ENCODE data around the gene NOTUM. TPM values are rescaled to one million over a fixed set of nuclear protein-coding genes. Genes with fewer than 3 reads are reported as not detected.

Gene NOTUM
- total and polyA plus RNA-seq, 8 donors, result 0.37 to 3.8 (median 0.58) TPM; not detected in 3

- no peaks in the 10 kb centered on the region for H3K9me3 ChIP-seq
- peak overlapping the region; percentile 93 to 99 (median 98) for H3K27ac ChIP-seq
- H3K36me3 ChIP-seq, result peaks cover 8 to 13% (median 12%) of the 10 kb centered on the region in 4 donors
- peaks cover 0 to 31% (median 6%) of the 10 kb centered on the region in 3 donors for H3K27me3 ChIP-seq
- TF ChIP-seq POLR2AphosphoS5 (IDR thresholded peaks at IDR 0.05) (peak in 2 of 3 donors; percentile 81), POLR2A (IDR thresholded peaks at IDR 0.05) (no peak)
- H3K4me3 ChIP-seq, result peak overlapping the region; percentile 92 to 98 (median 94)
- intact Hi-C loops (cut with DNase I; ENCODE audit: low total_unique reads), result no loop called here
- peaks cover 53 to 66% (median 63%) of the 10 kb centered on the region in 4 donors for H3K4me1 ChIP-seq
- peak; percentile 89 to 92 for DNase-seq
- WGBS, 5 donors, result 0 to 1% (median 0%) methylated on average over 10 to 46 of the region's 46 CpGs
Observed at GRCh38 chr17:81926451-81927151, 34.4 kb downstream of the NOTUM start.

- Histone ChIP-seq H3K4me1 (peaks cover 53 to 71% (median 67%) of the 10 kb centered on the region in 4 donors), H3K4me3 (peak overlapping the region; percentile 92 to 98 (median 94)), H3K9me3 (no peaks in the 10 kb centered on the region), H3K27me3 (peaks cover 0 to 25% (median 6%) of the 10 kb centered on the region in 3 donors), H3K27ac (peak overlapping the region; percentile 93 to 99 (median 98)), H3K36me3 (peaks cover 8 to 17% (median 16%) of the 10 kb centered on the region in 4 donors)
- no peak for DNase-seq
- intact Hi-C loops (cut with DNase I; ENCODE audit: low total_unique reads), result no loop called here
- TF ChIP-seq POLR2AphosphoS5 (IDR thresholded peaks at IDR 0.05) (no peak), CTCF (IDR thresholded peaks at IDR 0.05) (no peak), EP300 (IDR thresholded peaks at IDR 0.05) (no peak), POLR2A (IDR thresholded peaks at IDR 0.05) (no peak)
- WGBS, 5 donors, result 39 to 53% (median 48%) methylated on average over 3 to 10 of the region's 10 CpGs
Observed at GRCh38 chr17:81925860-81926450, 35.0 kb downstream of the NOTUM start.

GRCh38 chr17:81924557-81925532 is 36.1 kb downstream of the NOTUM start:
- TF ChIP-seq POLR2AphosphoS5 (IDR thresholded peaks at IDR 0.05), result no peak
- no peak for TF ChIP-seq CTCF (IDR thresholded peaks at IDR 0.05)
- TF ChIP-seq POLR2A (IDR thresholded peaks at IDR 0.05), result no peak
- TF ChIP-seq EP300 (IDR thresholded peaks at IDR 0.05), result no peak
- 52 to 76% (median 54%) methylated on average over 6 to 21 of the region's 21 CpGs for WGBS, 5 donors
- intact Hi-C loops (cut with DNase I; ENCODE audit: low total_unique reads), result no loop called here
- Histone ChIP-seq H3K36me3 (peaks cover 16 to 28% (median 26%) of the 10 kb centered on the region in 4 donors), H3K27ac (peak overlapping the region; percentile 1 to 99 (median 98)), H3K4me1 (peaks cover 53 to 82% (median 78%) of the 10 kb centered on the region in 4 donors), H3K4me3 (peak overlapping the region in 2 of 4 donors; percentile 38 to 41), H3K9me3 (no peaks in the 10 kb centered on the region), H3K27me3 (peaks cover 0 to 19% (median 6%) of the 10 kb centered on the region in 3 donors)
- peak in 1 of 2 donors; percentile 72 for DNase-seq

- Histone ChIP-seq H3K27ac (peak overlapping the region; percentile 77 to 99 (median 98)), H3K4me3 (peak overlapping the region; percentile 28 to 41 (median 36)), H3K4me1 (peaks cover 62 to 91% (median 84%) of the 10 kb centered on the region in 4 donors), H3K9me3 (no peaks in the 10 kb centered on the region), H3K36me3 (peaks cover 23 to 39% (median 30%) of the 10 kb centered on the region in 4 donors), H3K27me3 (peaks cover 0 to 6% (median under 1%) of the 10 kb centered on the region in 3 donors)
- peak; percentile 85 to 93 for DNase-seq
- intact Hi-C loops (cut with DNase I; ENCODE audit: low total_unique reads), result no loop called here
- TF ChIP-seq POLR2A (IDR thresholded peaks at IDR 0.05), result no peak
- peak in 2 of 3 donors; percentile 59 to 64 for TF ChIP-seq POLR2AphosphoS5 (IDR thresholded peaks at IDR 0.05)
- 7 to 26% (median 21%) methylated on average over 14 to 32 of the region's 32 CpGs for WGBS, 5 donors
Observed at GRCh38 chr17:81923302-81924260, 37.4 kb downstream of the NOTUM start.
